Kidney (tissue), 14 donors: ENCODE results near the gene C7orf33. TPM values are rescaled to one million over a fixed set of nuclear protein-coding genes. Genes with fewer than 3 reads are reported as not detected.

Experiments used
- DNase-seq, 5 donors: peaks; one replicate each; pipeline ENCODE4 v3.0.0-alpha.2; 2013 to 2020
- FAIRE-seq: peaks from 2 replicates; lab custom pipeline; 2012; peaks lifted over from hg19 to GRCh38; lab: Jason Lieb, UNC
- H3K27ac ChIP-seq, 2 donors: one replicate each; pipeline ENCODE4 v1.7.0; 2013; ENCODE audit warnings: low read depth in 2 of 2, low read length in 2 of 2, inconsistent platforms in 1 of 2
- H3K27me3 ChIP-seq: one replicate; pipeline ENCODE4 v1.7.1; 2013; ENCODE audit warnings: low read length, inconsistent platforms; ENCODE audit not compliant: control insufficient read depth, insufficient read depth
- H3K36me3 ChIP-seq, 3 donors: one replicate each; pipeline versions ENCODE4 v1.7.0 to v1.7.1; 2013; ENCODE audit warnings: low read length in 3 of 3, control low read depth in 1 of 3, inconsistent platforms in 1 of 3; ENCODE audit not compliant: insufficient read depth in 3 of 3, control insufficient read depth in 2 of 3
- H3K4me1 ChIP-seq, 3 donors: one replicate each; pipeline versions ENCODE4 v1.7.0 to v1.7.1; 2013; ENCODE audit warnings: low read length in 3 of 3, inconsistent platforms in 1 of 3, low read depth in 1 of 3; ENCODE audit not compliant: control insufficient read depth in 2 of 3, insufficient read depth in 2 of 3
- H3K4me3 ChIP-seq, 3 donors: one replicate each; pipeline versions ENCODE4 v1.7.0 to v1.8.1; 2013; ENCODE audit warnings: low read length in 3 of 3, control low read depth in 1 of 3, inconsistent platforms in 1 of 3
- H3K9ac ChIP-seq, 3 donors: one replicate each; pipeline versions ENCODE4 v1.7.0 to v1.7.1; 2013; ENCODE audit warnings: low read length in 3 of 3, control low read depth in 1 of 3, inconsistent platforms in 1 of 3
- H3K9me3 ChIP-seq, 3 donors: one replicate each; pipeline versions ENCODE4 v1.7.0 to v1.7.1; 2013; ENCODE audit warnings: low read length in 3 of 3, control low read depth in 1 of 3, inconsistent platforms in 1 of 3; ENCODE audit not compliant: control insufficient read depth in 2 of 3, insufficient read depth in 1 of 3
- intact Hi-C: fragments of 100-400 bp; cut with DNase I; formaldehyde crosslinking; loops from one replicate; pipeline ENCODE4 v1.11.1; 2022
- polyA plus RNA-seq: library from polyadenylated mRNA; stranded (reverse); fragments of 350-450 nt; fragmentation: Illumina TruSeq; extraction: RNeasy Lipid Tissue Mini Kit (QIAGEN cat#74804); gene quantifications from one replicate; pipeline ENCODE4 v1.2.3, GENCODE V29; 2014; ENCODE audit warnings: low read depth, low replicate concordance; ENCODE audit not compliant: insufficient read depth
- total RNA-seq: library from RNA; stranded (reverse); fragmentation: NEBNext Ultra II Directional; extraction: Animal tissue kit (Norgen Biotek cat#: 25700); gene quantifications from one replicate; pipeline ENCODE4 v1.2.1, GENCODE V29; 2021
- TF ChIP-seq, protein P1 (sequence below): IDR thresholded peaks from 3 replicates; pipeline ENCODE4 v1.5.1; 2012; ENCODE audit warnings: mild to moderate bottlenecking, moderate library complexity, borderline replicate concordance; ENCODE audit not compliant: insufficient read depth; ENCODE audit errors: extremely low read depth
- donor health status: control.
- donor health status: control.
- donor health status: control.
- donor health status: control.
- donor health status: control.
- donor health status: DM: yes; HTN: yes; CAD: no.
- donor health status: Normal renal cell carcinoma (clear cell type).

The C7orf33 gene
- total and polyA plus RNA-seq, 2 donors from 2014 or later, result not detected

DNA sequence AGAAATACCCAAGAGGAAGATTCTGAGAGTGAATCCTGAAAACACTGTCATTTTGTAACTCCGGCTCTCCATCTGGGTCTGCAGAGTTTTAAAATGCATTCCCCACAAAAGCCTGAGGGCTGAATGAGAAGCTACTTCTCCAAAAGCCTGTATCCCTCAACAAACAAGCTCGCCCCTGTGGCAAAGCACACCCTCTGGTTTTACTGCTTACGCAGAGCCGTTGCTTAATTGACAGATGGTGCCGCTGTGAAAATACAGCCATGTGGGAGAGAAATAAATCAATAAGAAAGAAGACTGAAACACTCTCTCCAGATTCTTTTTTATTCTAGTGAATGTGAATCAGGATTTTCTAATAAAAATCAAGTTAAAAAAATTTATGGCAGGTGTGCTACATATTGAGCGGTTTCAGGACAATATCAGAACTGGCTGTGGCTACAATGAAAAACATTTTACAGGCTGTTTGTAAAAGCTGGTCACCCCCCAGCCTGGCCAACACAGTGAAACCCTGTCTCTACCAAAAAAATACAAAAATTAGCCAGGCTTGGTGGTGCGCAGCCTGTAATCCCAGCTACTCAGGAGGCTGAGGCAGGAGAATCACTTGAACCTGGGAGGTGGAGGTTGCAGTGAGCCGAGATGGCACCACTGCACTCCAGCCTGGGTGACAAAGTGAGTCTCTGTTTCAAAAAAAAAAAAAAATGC lies 32.5 kb downstream of the C7orf33 start:
- H3K27ac ChIP-seq, result no peak overlapping the region
- FAIRE-seq (no peak), DNase-seq (peak in 1 of 5 donors; percentile 4)
- no peaks in the 10 kb centered on the region for H3K4me1 ChIP-seq
- H3K4me3 ChIP-seq, result no peak overlapping the region
- no peaks in the 10 kb centered on the region for H3K36me3 ChIP-seq
- TF ChIP-seq, protein P1, sequence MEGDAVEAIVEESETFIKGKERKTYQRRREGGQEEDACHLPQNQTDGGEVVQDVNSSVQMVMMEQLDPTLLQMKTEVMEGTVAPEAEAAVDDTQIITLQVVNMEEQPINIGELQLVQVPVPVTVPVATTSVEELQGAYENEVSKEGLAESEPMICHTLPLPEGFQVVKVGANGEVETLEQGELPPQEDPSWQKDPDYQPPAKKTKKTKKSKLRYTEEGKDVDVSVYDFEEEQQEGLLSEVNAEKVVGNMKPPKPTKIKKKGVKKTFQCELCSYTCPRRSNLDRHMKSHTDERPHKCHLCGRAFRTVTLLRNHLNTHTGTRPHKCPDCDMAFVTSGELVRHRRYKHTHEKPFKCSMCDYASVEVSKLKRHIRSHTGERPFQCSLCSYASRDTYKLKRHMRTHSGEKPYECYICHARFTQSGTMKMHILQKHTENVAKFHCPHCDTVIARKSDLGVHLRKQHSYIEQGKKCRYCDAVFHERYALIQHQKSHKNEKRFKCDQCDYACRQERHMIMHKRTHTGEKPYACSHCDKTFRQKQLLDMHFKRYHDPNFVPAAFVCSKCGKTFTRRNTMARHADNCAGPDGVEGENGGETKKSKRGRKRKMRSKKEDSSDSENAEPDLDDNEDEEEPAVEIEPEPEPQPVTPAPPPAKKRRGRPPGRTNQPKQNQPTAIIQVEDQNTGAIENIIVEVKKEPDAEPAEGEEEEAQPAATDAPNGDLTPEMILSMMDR, result no peak
- H3K9ac ChIP-seq, result no peak overlapping the region
- intact Hi-C loops, result no loop called here
- H3K27me3 ChIP-seq, result peaks cover 2% of the 10 kb centered on the region
- no peaks in the 10 kb centered on the region for H3K9me3 ChIP-seq

- Histone ChIP-seq H3K4me3 (no peak overlapping the region), H3K4me1 (no peaks in the 10 kb centered on the region), H3K27me3 (peaks cover 2% of the 10 kb centered on the region), H3K36me3 (no peaks in the 10 kb centered on the region), H3K9me3 (no peaks in the 10 kb centered on the region), H3K9ac (no peak overlapping the region), H3K27ac (no peak overlapping the region)
- FAIRE-seq, result no peak
- intact Hi-C loops, result no loop called here
- peak in 2 of 5 donors; percentile 8 to 13 for DNase-seq
- TF ChIP-seq, protein P1, result no peak
Observed at GRCh38 chr7:148623586-148624282, 33.2 kb downstream of the C7orf33 start.

GRCh38 chr7:148624735-148625134 lies 34.2 kb downstream of the C7orf33 start:
- no peak for FAIRE-seq
- Histone ChIP-seq H3K9me3 (no peaks in the 10 kb centered on the region), H3K27me3 (peaks cover 2% of the 10 kb centered on the region), H3K9ac (no peak overlapping the region), H3K27ac (no peak overlapping the region), H3K4me1 (no peaks in the 10 kb centered on the region), H3K36me3 (no peaks in the 10 kb centered on the region), H3K4me3 (no peak overlapping the region)
- intact Hi-C loops, result no loop called here
- peak in 2 of 5 donors; percentile 5 to 8 for DNase-seq
- TF ChIP-seq, protein P1, result no peak
